ENCODE results near the gene TMC2. TPM values are rescaled to one million over a fixed set of nuclear protein-coding genes. Genes with fewer than 3 reads are reported as not detected.

The TMC2 gene
- total and polyA plus RNA-seq, 2 of the 4 experiments (the other 2 are of a cell fraction), result not detected

DNA sequence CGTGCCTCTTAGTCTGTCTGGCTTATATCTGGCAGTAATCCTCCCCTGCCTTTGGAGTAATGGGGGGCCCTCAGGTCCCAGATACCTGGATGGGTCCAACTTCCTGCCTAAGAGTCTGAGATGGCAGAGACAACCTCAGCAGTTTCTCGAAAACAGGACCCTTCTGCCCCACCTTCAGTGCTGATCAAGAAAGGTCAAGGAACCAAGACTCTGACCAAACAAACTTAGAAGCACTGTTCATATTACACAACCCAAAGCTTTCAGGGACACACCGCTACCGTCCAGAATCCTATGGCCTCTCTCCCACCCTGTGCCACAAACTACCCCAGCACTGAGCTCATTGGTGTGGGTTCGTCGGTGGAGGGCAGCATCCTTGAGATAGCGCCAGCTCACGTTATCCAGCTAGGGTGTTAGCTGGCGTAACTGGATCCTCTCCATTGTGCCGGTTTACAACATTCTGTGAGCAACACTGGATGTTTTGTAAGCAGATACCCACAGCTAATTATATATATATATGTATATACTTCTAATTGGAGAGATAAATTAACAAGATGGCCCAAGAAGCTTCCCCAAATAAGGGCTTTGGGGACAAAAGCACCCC lies 7.6 kb upstream of the TMC2 start:
- H4K20me1 ChIP-seq (ENCODE audit: insufficient read depth, low read length), result no peaks in the 10 kb centered on the region
- no peak overlapping the region for H2AK5ac ChIP-seq (ENCODE audit: low read depth, low read length)
- no peak overlapping the region for H2BK5ac ChIP-seq (ENCODE audit: low read depth, low read length, poor library complexity, severe bottlenecking)
- WGBS, 2 experiments (ENCODE audit: extremely low coverage in 2 of 2, insufficient read length in 1 of 2), result 60% methylated on average over 1 of the region's 10 CpGs; no CpG with 5 or more reads in 1 of the 2 experiments
- H3K9me3 ChIP-seq (ENCODE audit: control insufficient read depth, insufficient read depth, low read length), result no peaks in the 10 kb centered on the region
- no peak overlapping the region for H3K4me3 ChIP-seq (ENCODE audit: insufficient read depth, low read depth, low read length)
- TF ChIP-seq BHLHE40 (IDR thresholded peaks at IDR 0.05; ENCODE audit: low read depth, low read length) (no peak), MAFK (IDR thresholded peaks at IDR 0.05; ENCODE audit: low read depth, low read length) (no peak), FOS (IDR thresholded peaks at IDR 0.05; ENCODE audit: low read depth, low read length) (no peak), MAZ (IDR thresholded peaks at IDR 0.05; ENCODE audit: borderline replicate concordance, low read depth, low read length) (no peak), RFX5 (IDR thresholded peaks at IDR 0.05; ENCODE audit: low read depth, low read length) (no peak), CHD1 (IDR thresholded peaks at IDR 0.05; ENCODE audit: low read depth, low read length) (no peak), POLR2A (IDR thresholded peaks at IDR 0.05; ENCODE audit: low read depth, low read length) (no peak), USF2 (IDR thresholded peaks at IDR 0.05; ENCODE audit: low read depth, low read length) (no peak)
- H3K27me3 ChIP-seq (ENCODE audit: control insufficient read depth, insufficient read depth, low read length), result peaks cover 20% of the 10 kb centered on the region
- peaks cover 4 to 7% of the 10 kb centered on the region in 2 experiments; a peak in 3 of 4 replicates for H3K79me1 ChIP-seq (ENCODE audit: low read depth in 1 of 2, low read length in 2 of 2)
- no peak overlapping the region for H4K8ac ChIP-seq (ENCODE audit: low read depth in 2 of 2, low read length in 2 of 2)
- no peaks in the 10 kb centered on the region for H3K36me3 ChIP-seq (ENCODE audit: control insufficient read depth, insufficient read depth, low read length)
- H3K4ac ChIP-seq (ENCODE audit: low read depth, low read length), result no peak overlapping the region; the same call in 1 of the 2 replicates
- intact Hi-C loops (cut with micrococcal nuclease) (no loop called here), in situ Hi-C loops (cut with MboI; ENCODE audit: low sequenced_read_pairs) (no loop called here), dilution Hi-C loops (cut with HindIII; ENCODE audit: low sequenced_read_pairs, unreplicated experiment) (no loop called here)
- no peak overlapping the region for H2BK15ac ChIP-seq (ENCODE audit: low read depth, low read length)
- no peak overlapping the region for H3K23ac ChIP-seq (ENCODE audit: low read depth, low read length)
- no peak overlapping the region for H3K18ac ChIP-seq (ENCODE audit: low read depth, low read length)
- no peak overlapping the region for H3K4me2 ChIP-seq (ENCODE audit: low read depth, low read length)
- H2AK9ac ChIP-seq (replicated peaks; ENCODE audit: low read depth, low read length, poor library complexity), result no peak overlapping the region
- ATAC-seq (ENCODE audit: low read depth), result no peak
- H2AFZ ChIP-seq (replicated peaks; ENCODE audit: low read length, poor library complexity), result no peak overlapping the region
- no peak overlapping the region for H3K14ac ChIP-seq (replicated peaks; ENCODE audit: low read depth, low read length)
- H3K4me1 ChIP-seq (ENCODE audit: control insufficient read depth, insufficient read depth, low read length), result peaks cover 3% of the 10 kb centered on the region; the same call in 1 of the 2 replicates
- no peak overlapping the region for H3K27ac ChIP-seq (ENCODE audit: insufficient read depth, low read length)
- H4K91ac ChIP-seq (ENCODE audit: insufficient read depth, low read depth, low read length), result no peak overlapping the region
- H3K9ac ChIP-seq (ENCODE audit: low read depth, low read length), result no peak overlapping the region
- no peak overlapping the region for H2BK120ac ChIP-seq (ENCODE audit: low read depth, low read length)
- H3K9me1 ChIP-seq (ENCODE audit: insufficient read depth, low read length), result peaks cover 5% of the 10 kb centered on the region
- H3K56ac ChIP-seq (ENCODE audit: extremely low read depth, insufficient read depth, low read length), result no peak overlapping the region
- POLR2A ChIA-PET (ENCODE audit: unreplicated experiment), result no interaction called here
- no peak for DNase-seq
- BruUV-seq (replicated peaks), result no TSS peak
- CTCF ChIA-PET, result interaction anchor here (1.2 kb wide), 1 partner anchor 12 kb away, joined by 3 read pairs; no protein-coding TSS in a partner anchor
- no peak overlapping the region for H4K5ac ChIP-seq (ENCODE audit: low read depth, low read length)
- H2BK20ac ChIP-seq (ENCODE audit: low read depth, low read length), result no peak overlapping the region
